NCI-H345 (cell line): ENCODE data around the gene CLEC17A.
"Not testable (repeated sequence)": the region's sequence is repeated elsewhere in the genome, so short reads cannot be mapped to it uniquely, and the experiment has no call there.

Experiments used
- DNase-seq: peaks from one replicate; lab custom pipeline; 2025; lab: John Stamatoyannopoulos, UW

CLEC17A gene

GRCh38 chr19:14580623-14581237 lies 2.2 kb upstream of the CLEC17A start:
- DNase-seq, result no peak

- DNase-seq, result not testable (repeated sequence)
Measured at GRCh38 chr19:14584372-14584771, 1.5 kb downstream of the CLEC17A start.

GRCh38 chr19:14585187-14585586 lies 2.3 kb downstream of the CLEC17A start:
- not testable (repeated sequence) for DNase-seq

- not testable (repeated sequence) for DNase-seq
Measured at GRCh38 chr19:14589433-14589832, 6.5 kb downstream of the CLEC17A start.

- no peak for DNase-seq
Measured at GRCh38 chr19:14595558-14595957, 12.7 kb downstream of the CLEC17A start.

- DNase-seq, result no peak
Measured at GRCh38 chr19:14599548-14600147, 16.8 kb downstream of the CLEC17A start.

GRCh38 chr19:14603990-14604387 lies 21.1 kb downstream of the CLEC17A start:
- DNase-seq, result no peak

GRCh38 chr19:14606627-14607026 lies 23.7 kb downstream of the CLEC17A start:
- DNase-seq, result no peak

- DNase-seq, result no peak
Measured at GRCh38 chr19:14611051-14611450, 28.2 kb downstream of the CLEC17A start.

- not testable (repeated sequence) for DNase-seq
Measured at GRCh38 chr19:14612242-14612641, 29.4 kb downstream of the CLEC17A start.

- DNase-seq, result no peak
Measured at GRCh38 chr19:14612657-14613056, 29.8 kb downstream of the CLEC17A start.

GRCh38 chr19:14613399-14614098 lies 30.7 kb downstream of the CLEC17A start:
- DNase-seq, result not testable (repeated sequence)

- no peak for DNase-seq
Measured at GRCh38 chr19:14614099-14614412, 31.2 kb downstream of the CLEC17A start.

GRCh38 chr19:14615623-14616022 lies 32.7 kb downstream of the CLEC17A start:
- no peak for DNase-seq

- DNase-seq, result no peak
Measured at GRCh38 chr19:14616407-14616806, 33.5 kb downstream of the CLEC17A start.

- no peak for DNase-seq
Measured at GRCh38 chr19:14619404-14619803, 36.5 kb downstream of the CLEC17A start.

- not testable (repeated sequence) for DNase-seq
Measured at GRCh38 chr19:14624491-14624890, 41.6 kb downstream of the CLEC17A start.

- no peak for DNase-seq
Measured at GRCh38 chr19:14629557-14629956, 46.7 kb downstream of the CLEC17A start.

GRCh38 chr19:14632286-14632685 lies 49.4 kb downstream of the CLEC17A start:
- no peak for DNase-seq

GRCh38 chr19:14639536-14640277 lies 56.8 kb downstream of the CLEC17A start:
- no peak for DNase-seq

- DNase-seq, result no peak
Measured at GRCh38 chr19:14648506-14648905, 65.6 kb downstream of the CLEC17A start.

GRCh38 chr19:14649020-14649419 lies 66.1 kb downstream of the CLEC17A start:
- no peak for DNase-seq

GRCh38 chr19:14650161-14650560 lies 67.3 kb downstream of the CLEC17A start:
- no peak for DNase-seq
